SK-N-SH (cell line): Measurements from ENCODE around the gene ZFP36. TPM values are rescaled to one million over a fixed set of nuclear protein-coding genes. Genes with fewer than 3 reads are reported as not detected.

Experiments
- CTCF ChIA-PET: fragments of 300-600, 350-600 bp; formaldehyde crosslinking; extraction: SDS; loops from one replicate; lab custom pipeline; 2021; lab: Yijun Ruan, JAX
- POLR2A ChIA-PET: fragments of 350-600 bp; sonication (Branson Sonifier 250); formaldehyde crosslinking; extraction: SDS; loops from one replicate; lab custom pipeline; 2020; ENCODE audit warnings: antibody characterized with exemption, inconsistent platforms; lab: Yijun Ruan, JAX
- DNase-seq: peaks from one replicate; pipeline ENCODE4 v3.0.0; 2012
- H2AFZ ChIP-seq: fragments of 200-600 bp; sonication (generic); 2 replicates; pipeline ENCODE4 v1.8.1; 2016; ENCODE audit warnings: antibody characterized with exemption, mild to moderate bottlenecking, low read depth
- H3F3A ChIP-seq: fragments of 200-600 bp; sonication (generic); replicated peaks from 2 replicates; pipeline ENCODE3; 2016; ENCODE audit warnings: antibody characterized with exemption, mild to moderate bottlenecking; ENCODE audit not compliant: insufficient read depth
- H3K27ac ChIP-seq, 2 experiments: fragments of 200-500 bp in 1 of 2; fragments of 200-600 bp in 1 of 2; sonication (Bioruptor generic) in 1 of 2; sonication (generic), shearing (Covaris generic) in 1 of 2; 2 replicates each; pipeline versions ENCODE4 v1.5.1 to v1.6.1; 2014 to 2016; ENCODE audit warnings: low read depth in 2 of 2, inconsistent platforms in 1 of 2, low read length in 1 of 2, mild to moderate bottlenecking in 1 of 2, mixed read lengths in 1 of 2
- H3K27me3 ChIP-seq: fragments of 200-600 bp; sonication (generic), shearing (Covaris generic); 2 replicates; pipeline ENCODE4 v1.6.1; 2016; ENCODE audit warnings: mixed run types; ENCODE audit not compliant: insufficient read depth
- H3K36me3 ChIP-seq, 2 experiments: fragments of 200-500 bp in 1 of 2; fragments of 200-600 bp in 1 of 2; sonication (Bioruptor generic) in 1 of 2; sonication (generic) in 1 of 2; replicated peaks in 1 of 2; 2 replicates each; pipeline versions ENCODE3 to v1.5.1; 2014 to 2016; ENCODE audit warnings: low read length in 1 of 2, mild to moderate bottlenecking in 1 of 2; ENCODE audit not compliant: insufficient read depth in 2 of 2, control insufficient read depth in 1 of 2
- H3K4me1 ChIP-seq, 2 experiments: fragments of 200-500 bp in 1 of 2; fragments of 200-600 bp in 1 of 2; sonication (Bioruptor generic) in 1 of 2; sonication (generic), shearing (Covaris generic) in 1 of 2; 2 replicates each; pipeline versions ENCODE4 v1.5.1 to v1.6.1; 2014 to 2016; ENCODE audit warnings: low read depth in 1 of 2, low read length in 1 of 2, mixed run types in 1 of 2; ENCODE audit not compliant: insufficient read depth in 2 of 2, control insufficient read depth in 1 of 2
- H3K4me2 ChIP-seq: fragments of 200-600 bp; sonication (generic), shearing (Covaris generic); 2 replicates; pipeline ENCODE4 v1.6.1; 2017; ENCODE audit warnings: mixed run types
- H3K4me3 ChIP-seq, 2 experiments: fragments of 200-500 bp in 1 of 2; fragments of 200-600 bp in 1 of 2; sonication (Bioruptor generic) in 1 of 2; sonication (generic), shearing (Covaris generic) in 1 of 2; 2 replicates each; pipeline versions ENCODE4 v1.5.1 to v1.8.1; 2014 to 2016; ENCODE audit warnings: low read depth in 2 of 2, inconsistent platforms in 1 of 2, low read length in 1 of 2, mild to moderate bottlenecking in 1 of 2, mixed read lengths in 1 of 2, moderate library complexity in 1 of 2
- H3K79me2 ChIP-seq: fragments of 200-600 bp; sonication (generic); 2 replicates; pipeline ENCODE4 v1.8.1; 2017; ENCODE audit warnings: mild to moderate bottlenecking; ENCODE audit not compliant: insufficient read depth
- H3K9ac ChIP-seq: fragments of 200-600 bp; sonication (generic); 2 replicates; pipeline ENCODE4 v1.6.1; 2017; ENCODE audit warnings: mixed run types
- H3K9me2 ChIP-seq: fragments of 200-600 bp; sonication (generic); 2 replicates; pipeline ENCODE4 v1.6.1; 2017; ENCODE audit warnings: mixed run types
- H3K9me3 ChIP-seq: fragments of 200-600 bp; sonication (generic); 2 replicates; pipeline ENCODE4 v1.6.1; 2017; ENCODE audit warnings: mixed run types, mild to moderate bottlenecking, moderate library complexity
- H4K20me1 ChIP-seq: fragments of 200-600 bp; sonication (generic); 2 replicates; pipeline ENCODE4 v1.6.1; 2017; ENCODE audit warnings: mild to moderate bottlenecking, mixed run types; ENCODE audit not compliant: insufficient read depth
- ELF1 ChIP-seq: IDR thresholded peaks from 2 replicates; pipeline ENCODE4 v1.4.0; 2012
- EP300 ChIP-seq, 2 experiments: IDR thresholded peaks; 2 replicates each; pipeline versions ENCODE4 v1.4.0 to v1.6.1; 2012; ENCODE audit warnings: borderline replicate concordance in 1 of 2, low read depth in 1 of 2, low read length in 1 of 2
- GABPA ChIP-seq: IDR thresholded peaks from 2 replicates; pipeline ENCODE4 v1.4.0; 2012; ENCODE audit warnings: low read depth, mild to moderate bottlenecking
- GATA2 ChIP-seq: sonication (generic); formaldehyde crosslinking; IDR thresholded peaks from 2 replicates; pipeline ENCODE4 v1.5.0; 2020; ENCODE audit warnings: mild to moderate bottlenecking, missing genetic modification reagents
- POLR2AphosphoS5 ChIP-seq: IDR thresholded peaks from 2 replicates; pipeline ENCODE4 v1.6.1; 2012; ENCODE audit warnings: low read depth, low read length
- RAD21 ChIP-seq: IDR thresholded peaks from 2 replicates; pipeline ENCODE4 v1.6.1; 2012; ENCODE audit warnings: mild to moderate bottlenecking, low read length
- RXRA ChIP-seq: IDR thresholded peaks from 2 replicates; pipeline ENCODE4 v1.4.0; 2012; ENCODE audit warnings: low read depth, mild to moderate bottlenecking, borderline replicate concordance
- SIN3A ChIP-seq: IDR thresholded peaks from 2 replicates; pipeline ENCODE4 v1.6.1; 2012; ENCODE audit warnings: low read depth, mild to moderate bottlenecking, low read length, moderate library complexity, borderline replicate concordance
- SMC3 ChIP-seq: IDR thresholded peaks from 2 replicates; pipeline ENCODE4 v1.6.1; 2012; ENCODE audit warnings: low read depth, low read length, improper control_type of control experiment
- TAF1 ChIP-seq: IDR thresholded peaks from 2 replicates; pipeline ENCODE4 v1.6.1; 2012; ENCODE audit warnings: low read depth, mild to moderate bottlenecking, low read length, moderate library complexity, borderline replicate concordance
- TCF12 ChIP-seq: IDR thresholded peaks from 2 replicates; pipeline ENCODE4 v1.4.0; 2012
- ZBTB33 ChIP-seq: IDR thresholded peaks from 2 replicates; pipeline ENCODE4 v1.4.0; 2012; ENCODE audit warnings: low read depth, borderline replicate concordance
- WGBS: methylation state at CpG from one replicate; pipeline ENCODE4 v1.1.6; 2017; ENCODE audit warnings: low lambda C conversion rate; 5-methylcytosine and 5-hydroxymethylcytosine counted together
- polyA plus RNA-seq, 3 experiments: library from polyadenylated mRNA; depleted of rRNA; stranded (reverse); fragments of >200 nt; gene quantifications; 2 replicates each; pipeline ENCODE4 v1.2.3, GENCODE V29; 2012
- TF ChIP-seq, protein P1 (sequence below): fragments of 200-600 bp; sonication (generic); IDR thresholded peaks from 2 replicates; pipeline ENCODE4 v1.6.1; 2017; ENCODE audit warnings: antibody characterized with exemption, mild to moderate bottlenecking, moderate library complexity
- TF ChIP-seq, protein P2 (sequence below): IDR thresholded peaks from 2 replicates; pipeline ENCODE4 v1.6.1; 2012; ENCODE audit warnings: mild to moderate bottlenecking, low read depth, low read length, moderate library complexity

Gene ZFP36
- polyA plus RNA-seq, 1 of the 3 experiments (the other 2 are of a cell fraction), result 49.3 TPM

- Histone ChIP-seq H3K36me3 (peaks cover 3 to 7% of the 10 kb centered on the region in 2 experiments), H3K27me3 (no peaks in the 10 kb centered on the region), H3F3A (peaks cover 33% of the 10 kb centered on the region), H4K20me1 (peaks cover 29% of the 10 kb centered on the region), H3K9me2 (no peaks in the 10 kb centered on the region), H3K4me1 (peaks cover 29 to 44% of the 10 kb centered on the region in 2 experiments; a peak in 3 of 4 replicates), H3K27ac (peak overlapping the region; percentile 74 to 91), H3K79me2 (peaks cover 65% of the 10 kb centered on the region), H3K4me2 (peak overlapping the region; percentile 92), H3K9ac (peak overlapping the region; percentile 43; the same call in 1 of the 2 replicates), H3K9me3 (no peaks in the 10 kb centered on the region), H2AFZ (no peak overlapping the region), H3K4me3 (peak overlapping the region; percentile 66 to 92)
- CTCF ChIA-PET, result interaction anchor here (0.6 to 5.1 kb wide), 20 partner anchors 9 to 289 kb away, joined by 3 to 106 read pairs (median 4); partner anchors contain the start of genes EID2B, MED29, PAF1 and RPS16
- no peak for TF ChIP-seq POLR2AphosphoS5
- TF ChIP-seq, protein P1, sequence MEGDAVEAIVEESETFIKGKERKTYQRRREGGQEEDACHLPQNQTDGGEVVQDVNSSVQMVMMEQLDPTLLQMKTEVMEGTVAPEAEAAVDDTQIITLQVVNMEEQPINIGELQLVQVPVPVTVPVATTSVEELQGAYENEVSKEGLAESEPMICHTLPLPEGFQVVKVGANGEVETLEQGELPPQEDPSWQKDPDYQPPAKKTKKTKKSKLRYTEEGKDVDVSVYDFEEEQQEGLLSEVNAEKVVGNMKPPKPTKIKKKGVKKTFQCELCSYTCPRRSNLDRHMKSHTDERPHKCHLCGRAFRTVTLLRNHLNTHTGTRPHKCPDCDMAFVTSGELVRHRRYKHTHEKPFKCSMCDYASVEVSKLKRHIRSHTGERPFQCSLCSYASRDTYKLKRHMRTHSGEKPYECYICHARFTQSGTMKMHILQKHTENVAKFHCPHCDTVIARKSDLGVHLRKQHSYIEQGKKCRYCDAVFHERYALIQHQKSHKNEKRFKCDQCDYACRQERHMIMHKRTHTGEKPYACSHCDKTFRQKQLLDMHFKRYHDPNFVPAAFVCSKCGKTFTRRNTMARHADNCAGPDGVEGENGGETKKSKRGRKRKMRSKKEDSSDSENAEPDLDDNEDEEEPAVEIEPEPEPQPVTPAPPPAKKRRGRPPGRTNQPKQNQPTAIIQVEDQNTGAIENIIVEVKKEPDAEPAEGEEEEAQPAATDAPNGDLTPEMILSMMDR, result peak; percentile 98
- TF ChIP-seq RAD21, result peak; percentile 92
- peak; percentile 90 for TF ChIP-seq SMC3
- POLR2A ChIA-PET, result interaction anchor here (0.6 to 1.8 kb wide), 3 partner anchors 14 to 24 kb away, joined by 3 to 14 read pairs (median 4); partner anchors contain the start of gene RPS16
- DNase-seq, result peak; percentile 80
- WGBS, result 2% methylated on average over 7 of the region's 7 CpGs
These were observed 5.1 kb downstream of the ZFP36 start for GRCh38 chr19:39411832-39412099.

DNA sequence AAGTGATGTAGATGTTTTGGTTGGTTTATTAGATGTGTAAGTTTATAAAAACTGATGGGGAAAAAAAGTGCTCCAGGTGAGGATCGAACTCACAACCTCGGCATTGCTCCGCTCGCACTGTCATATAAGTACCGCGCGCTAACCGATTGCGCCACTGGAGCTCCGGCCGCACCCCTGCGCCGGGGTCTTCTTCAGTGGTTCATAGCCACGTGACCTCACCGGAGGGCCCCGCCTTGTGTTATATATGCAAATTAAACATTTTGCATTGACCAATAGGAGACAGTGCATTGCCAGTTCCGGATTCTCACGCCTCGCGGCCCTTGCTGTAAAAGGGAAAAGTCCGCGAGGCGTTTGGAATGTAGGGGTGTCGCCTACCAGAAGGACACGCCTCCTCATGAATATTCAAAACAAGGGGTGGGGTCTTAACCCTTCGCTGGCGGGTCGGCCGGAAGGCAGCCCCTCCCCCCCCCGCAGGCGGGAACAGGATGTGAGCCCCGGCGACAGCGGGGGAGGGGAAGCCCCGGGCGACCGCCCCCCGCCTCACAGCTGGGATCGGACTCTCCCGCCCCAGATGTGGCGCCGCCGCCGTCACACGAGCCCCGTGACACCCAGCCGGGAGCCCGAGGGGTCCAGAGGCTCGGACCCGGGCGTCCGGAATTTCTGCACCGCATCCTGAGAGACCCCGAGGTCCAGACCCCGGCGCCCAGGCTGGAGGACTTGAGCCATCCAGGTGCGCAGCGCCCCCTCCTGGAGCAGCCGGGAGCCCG lies 5.6 kb downstream of the ZFP36 start, which contains the start of gene PLEKHG2:
TSS of gene PLEKHG2 (plus strand) at position 570 of the 767 bp plus-strand sequence. CDS start 1,418 bp downstream, outside the sequence.
- Histone ChIP-seq H3F3A (peaks cover 33% of the 10 kb centered on the region), H3K4me3 (peak within 1 kb of the TSS; percentile 92 to 96), H4K20me1 (peaks cover 27% of the 10 kb centered on the region), H3K4me1 (peaks cover 29 to 44% of the 10 kb centered on the region in 2 experiments; a peak in 3 of 4 replicates), H3K36me3 (peaks cover 3 to 7% of the 10 kb centered on the region in 2 experiments), H3K9me2 (no peaks in the 10 kb centered on the region), H2AFZ (peak within 1 kb of the TSS; percentile 74), H3K27me3 (no peaks in the 10 kb centered on the region), H3K9ac (peak within 1 kb of the TSS; percentile 97), H3K27ac (peak within 1 kb of the TSS; percentile 94 to 96), H3K4me2 (peak within 1 kb of the TSS; percentile 99), H3K9me3 (no peaks in the 10 kb centered on the region), H3K79me2 (peaks cover 65% of the 10 kb centered on the region)
- ChIA-PET POLR2A (interaction anchor here (1.8 kb wide), 1 partner anchor 24 kb away, joined by 14 read pairs; the partner anchor contains the start of gene RPS16), CTCF (interaction anchor here (0.6 to 5.1 kb wide), 17 partner anchors 12 to 941 kb away, joined by 3 to 106 read pairs (median 6); partner anchors contain the start of genes EID2B, MED29, PAF1 and RPS16)
- 1% methylated on average over 45 of the region's 60 CpGs for WGBS
- DNase-seq, result peak; percentile 95
- TF ChIP-seq RXRA (peak; percentile 7; the same call in 1 of the 2 replicates), ZBTB33 (peak; percentile 62), ELF1 (peak; percentile 88), GABPA (peak; percentile 70), GATA2 (no peak), SIN3A (0 out of 2 replicates have a peak, but pooled peaks have one; percentile 78), EP300 (IDR thresholded peaks at IDR 0.05; ENCODE audit: borderline replicate concordance in 1 of 2, low read depth in 1 of 2, low read length in 1 of 2) (0 out of 4 replicates have a peak, but pooled peaks of 1 of the 2 experiments have one; percentile 42), TAF1 (0 out of 2 replicates have a peak, but pooled peaks have one; percentile 24), TCF12 (peak; percentile 44; the same call in 1 of the 2 replicates)
- TF ChIP-seq, protein P1, result peak; percentile 88
- TF ChIP-seq, protein P2, sequence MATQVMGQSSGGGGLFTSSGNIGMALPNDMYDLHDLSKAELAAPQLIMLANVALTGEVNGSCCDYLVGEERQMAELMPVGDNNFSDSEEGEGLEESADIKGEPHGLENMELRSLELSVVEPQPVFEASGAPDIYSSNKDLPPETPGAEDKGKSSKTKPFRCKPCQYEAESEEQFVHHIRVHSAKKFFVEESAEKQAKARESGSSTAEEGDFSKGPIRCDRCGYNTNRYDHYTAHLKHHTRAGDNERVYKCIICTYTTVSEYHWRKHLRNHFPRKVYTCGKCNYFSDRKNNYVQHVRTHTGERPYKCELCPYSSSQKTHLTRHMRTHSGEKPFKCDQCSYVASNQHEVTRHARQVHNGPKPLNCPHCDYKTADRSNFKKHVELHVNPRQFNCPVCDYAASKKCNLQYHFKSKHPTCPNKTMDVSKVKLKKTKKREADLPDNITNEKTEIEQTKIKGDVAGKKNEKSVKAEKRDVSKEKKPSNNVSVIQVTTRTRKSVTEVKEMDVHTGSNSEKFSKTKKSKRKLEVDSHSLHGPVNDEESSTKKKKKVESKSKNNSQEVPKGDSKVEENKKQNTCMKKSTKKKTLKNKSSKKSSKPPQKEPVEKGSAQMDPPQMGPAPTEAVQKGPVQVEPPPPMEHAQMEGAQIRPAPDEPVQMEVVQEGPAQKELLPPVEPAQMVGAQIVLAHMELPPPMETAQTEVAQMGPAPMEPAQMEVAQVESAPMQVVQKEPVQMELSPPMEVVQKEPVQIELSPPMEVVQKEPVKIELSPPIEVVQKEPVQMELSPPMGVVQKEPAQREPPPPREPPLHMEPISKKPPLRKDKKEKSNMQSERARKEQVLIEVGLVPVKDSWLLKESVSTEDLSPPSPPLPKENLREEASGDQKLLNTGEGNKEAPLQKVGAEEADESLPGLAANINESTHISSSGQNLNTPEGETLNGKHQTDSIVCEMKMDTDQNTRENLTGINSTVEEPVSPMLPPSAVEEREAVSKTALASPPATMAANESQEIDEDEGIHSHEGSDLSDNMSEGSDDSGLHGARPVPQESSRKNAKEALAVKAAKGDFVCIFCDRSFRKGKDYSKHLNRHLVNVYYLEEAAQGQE, result peak; percentile 39; the same call in 1 of the 2 replicates
